MM.1S (cell line): Measurements from ENCODE around the gene FYB1.

Source experiments
- DNase-seq: peaks from one replicate; pipeline ENCODE4 v3.0.0-alpha.2; 2015
- H2AFZ ChIP-seq: fragments of 300-600 bp; sonication (generic); 2 replicates; pipeline ENCODE4 v1.6.0; 2016; ENCODE audit warnings: antibody characterized with exemption, low read length
- H3F3A ChIP-seq: fragments of 300-600 bp; sonication (generic); 2 replicates; pipeline ENCODE4 v1.6.1; 2016; ENCODE audit warnings: mild to moderate bottlenecking, antibody characterized with exemption, low read length, moderate library complexity, mixed read lengths; ENCODE audit not compliant: insufficient read depth
- H3K27ac ChIP-seq: fragments of 300-600 bp; sonication (generic); 2 replicates; pipeline ENCODE4 v1.5.1; 2016; ENCODE audit warnings: mild to moderate bottlenecking, low read length
- H3K27me3 ChIP-seq: fragments of 300-600 bp; sonication (generic); replicated peaks from 2 replicates; pipeline ENCODE4 v1.6.0; 2016; ENCODE audit warnings: low read length; ENCODE audit not compliant: insufficient read depth
- H3K36me3 ChIP-seq: fragments of 300-600 bp; sonication (generic); replicated peaks from 2 replicates; pipeline ENCODE4 v1.6.1; 2016; ENCODE audit warnings: mild to moderate bottlenecking, low read length, mixed read lengths; ENCODE audit not compliant: insufficient read depth
- H3K4me1 ChIP-seq: fragments of 300-600 bp; sonication (generic); 2 replicates; pipeline ENCODE4 v1.6.1; 2016; ENCODE audit warnings: low read length, mixed read lengths
- H3K4me2 ChIP-seq: fragments of 300-600 bp; sonication (generic); 2 replicates; pipeline ENCODE4 v1.6.0; 2016; ENCODE audit warnings: low read depth, low read length
- H3K4me3 ChIP-seq: fragments of 300-600 bp; sonication (generic); 2 replicates; pipeline ENCODE4 v1.5.1; 2016; ENCODE audit warnings: low read length, mixed read lengths
- H3K79me2 ChIP-seq: fragments of 300-600 bp; sonication (generic); 2 replicates; pipeline ENCODE4 v1.6.1; 2016; ENCODE audit warnings: mixed run types, low read length, mixed read lengths
- H3K9ac ChIP-seq: fragments of 300-600 bp; sonication (generic); 2 replicates; pipeline ENCODE4 v1.6.1; 2016; ENCODE audit warnings: low read length, mixed read lengths
- H3K9me2 ChIP-seq: fragments of 300-600 bp; sonication (generic); replicated peaks from 2 replicates; pipeline ENCODE4 v1.6.1; 2016; ENCODE audit warnings: mild to moderate bottlenecking, low read length, mixed read lengths; ENCODE audit not compliant: insufficient read depth
- H3K9me3 ChIP-seq: fragments of 300-600 bp; sonication (generic); replicated peaks from 2 replicates; pipeline ENCODE4 v1.6.1; 2016; ENCODE audit warnings: mild to moderate bottlenecking, low read length, mixed read lengths; ENCODE audit not compliant: insufficient read depth
- H4K20me1 ChIP-seq: fragments of 300-600 bp; sonication (generic); 2 replicates; pipeline ENCODE4 v1.6.1; 2016; ENCODE audit warnings: mild to moderate bottlenecking, low read length, moderate library complexity, mixed read lengths; ENCODE audit not compliant: insufficient read depth
- EZH2 ChIP-seq: fragments of 300-600 bp; sonication (generic); optimal IDR thresholded peaks from 2 replicates; pipeline ENCODE3; 2017; ENCODE audit warnings: low read depth, mild to moderate bottlenecking, antibody characterized with exemption, low read length, mixed read lengths
- EZH2phosphoT487 ChIP-seq: fragments of 300-600 bp; sonication (generic); IDR thresholded peaks from 2 replicates; pipeline ENCODE4 v1.6.1; 2018; ENCODE audit warnings: antibody characterized with exemption, low read length
- TF ChIP-seq, protein P1 (sequence below): fragments of 300-600 bp; sonication (generic); IDR thresholded peaks from 2 replicates; pipeline ENCODE4 v1.5.1; 2016; ENCODE audit warnings: antibody characterized with exemption, low read length, mixed read lengths

The FYB1 gene

DNA sequence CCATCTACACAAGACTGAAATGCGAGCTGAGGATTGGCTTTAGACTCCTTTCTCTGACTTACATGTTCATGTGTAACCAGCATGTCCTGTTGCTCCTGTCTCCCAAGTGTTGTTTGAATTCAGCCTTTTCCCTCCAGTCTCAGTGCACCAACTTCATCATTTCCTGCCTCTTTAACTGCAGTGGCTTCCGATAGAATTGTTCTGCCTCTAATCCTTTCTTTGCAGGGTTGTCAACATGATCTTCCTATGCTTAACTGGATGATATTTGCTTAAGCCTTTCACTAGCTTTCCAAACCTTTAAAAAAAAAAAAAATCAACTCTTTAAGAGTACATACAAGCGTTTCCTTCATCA lies 6.7 kb upstream of the FYB1 start:
- Histone ChIP-seq H3K36me3 (no peaks in the 10 kb centered on the region), H3K27ac (no peak overlapping the region), H3K4me1 (peaks cover 11% of the 10 kb centered on the region)

DNA sequence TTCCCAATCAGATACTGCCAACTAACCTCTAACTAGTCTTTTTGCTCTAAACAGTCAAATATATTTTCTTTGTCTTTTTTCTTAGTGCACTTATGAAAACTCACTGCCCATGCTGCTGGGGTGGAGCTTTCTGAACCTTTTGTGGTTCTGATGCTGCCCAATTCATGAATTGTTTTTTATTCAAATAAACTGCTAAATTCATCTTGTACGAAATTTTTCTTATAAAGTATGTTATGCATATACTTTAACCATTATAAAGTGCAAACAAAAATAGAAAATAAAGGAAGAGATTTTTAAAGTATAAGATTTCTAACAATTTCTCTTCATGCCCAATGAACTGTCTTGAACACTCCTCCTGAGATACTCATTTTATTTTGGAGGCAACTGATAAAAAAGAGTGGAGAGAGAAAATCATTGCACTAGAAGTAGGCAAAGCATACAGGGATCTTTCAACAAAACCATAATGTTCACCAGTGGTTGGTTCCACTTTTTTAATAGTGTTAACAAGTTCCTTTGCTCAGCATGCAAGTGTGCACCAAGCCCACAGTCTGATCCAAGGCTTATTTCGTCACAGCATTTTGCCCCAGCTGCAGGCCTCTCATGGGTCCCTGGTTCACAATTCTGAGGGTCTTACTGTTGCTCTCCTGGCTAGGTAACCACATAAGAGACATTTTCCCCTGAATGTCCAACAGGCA lies 6.2 kb upstream of the FYB1 start:
- no peak overlapping the region for H3K4me3 ChIP-seq
- H3K4me1 ChIP-seq: peaks cover 6% of the 10 kb centered on the region; the same call in 1 of the 2 replicates
- H3K79me2 ChIP-seq: no peaks in the 10 kb centered on the region
- H2AFZ ChIP-seq: no peak overlapping the region
- no peaks in the 10 kb centered on the region for H3K9me3 ChIP-seq
- H3K27ac ChIP-seq: no peak overlapping the region
- no peaks in the 10 kb centered on the region for H3F3A ChIP-seq
- no peaks in the 10 kb centered on the region for H3K27me3 ChIP-seq
- DNase-seq: no peak
- no peaks in the 10 kb centered on the region for H3K9me2 ChIP-seq
- H4K20me1 ChIP-seq: no peaks in the 10 kb centered on the region
- no peaks in the 10 kb centered on the region for H3K36me3 ChIP-seq
- TF ChIP-seq EZH2phosphoT487 (no peak), EZH2 (no peak)
- TF ChIP-seq, protein P1, sequence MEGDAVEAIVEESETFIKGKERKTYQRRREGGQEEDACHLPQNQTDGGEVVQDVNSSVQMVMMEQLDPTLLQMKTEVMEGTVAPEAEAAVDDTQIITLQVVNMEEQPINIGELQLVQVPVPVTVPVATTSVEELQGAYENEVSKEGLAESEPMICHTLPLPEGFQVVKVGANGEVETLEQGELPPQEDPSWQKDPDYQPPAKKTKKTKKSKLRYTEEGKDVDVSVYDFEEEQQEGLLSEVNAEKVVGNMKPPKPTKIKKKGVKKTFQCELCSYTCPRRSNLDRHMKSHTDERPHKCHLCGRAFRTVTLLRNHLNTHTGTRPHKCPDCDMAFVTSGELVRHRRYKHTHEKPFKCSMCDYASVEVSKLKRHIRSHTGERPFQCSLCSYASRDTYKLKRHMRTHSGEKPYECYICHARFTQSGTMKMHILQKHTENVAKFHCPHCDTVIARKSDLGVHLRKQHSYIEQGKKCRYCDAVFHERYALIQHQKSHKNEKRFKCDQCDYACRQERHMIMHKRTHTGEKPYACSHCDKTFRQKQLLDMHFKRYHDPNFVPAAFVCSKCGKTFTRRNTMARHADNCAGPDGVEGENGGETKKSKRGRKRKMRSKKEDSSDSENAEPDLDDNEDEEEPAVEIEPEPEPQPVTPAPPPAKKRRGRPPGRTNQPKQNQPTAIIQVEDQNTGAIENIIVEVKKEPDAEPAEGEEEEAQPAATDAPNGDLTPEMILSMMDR: no peak
- no peak overlapping the region for H3K4me2 ChIP-seq
- no peak overlapping the region for H3K9ac ChIP-seq

More for the DNA sequence above, 6.7 kb upstream of the FYB1 start:
- H3K9me3 ChIP-seq: no peaks in the 10 kb centered on the region
- H4K20me1 ChIP-seq: no peaks in the 10 kb centered on the region
- DNase-seq: no peak
- no peak overlapping the region for H2AFZ ChIP-seq
- no peaks in the 10 kb centered on the region for H3K27me3 ChIP-seq
- H3F3A ChIP-seq: no peaks in the 10 kb centered on the region
- no peak overlapping the region for H3K4me2 ChIP-seq
- TF ChIP-seq EZH2 (no peak), EZH2phosphoT487 (no peak)
- TF ChIP-seq, protein P1: no peak
- H3K79me2 ChIP-seq: no peaks in the 10 kb centered on the region
- no peak overlapping the region for H3K4me3 ChIP-seq
- no peaks in the 10 kb centered on the region for H3K9me2 ChIP-seq
- H3K9ac ChIP-seq: no peak overlapping the region

GRCh38 chr5:39224196-39224761 lies 4.9 kb upstream of the FYB1 start:
- Histone ChIP-seq H3K4me1 (no peaks in the 10 kb centered on the region), H3K79me2 (no peaks in the 10 kb centered on the region), H3K36me3 (no peaks in the 10 kb centered on the region), H2AFZ (no peak overlapping the region), H3F3A (no peaks in the 10 kb centered on the region), H3K4me3 (no peak overlapping the region), H3K9ac (no peak overlapping the region), H3K27ac (no peak overlapping the region), H3K4me2 (no peak overlapping the region), H3K9me2 (no peaks in the 10 kb centered on the region), H4K20me1 (no peaks in the 10 kb centered on the region), H3K27me3 (no peaks in the 10 kb centered on the region), H3K9me3 (no peaks in the 10 kb centered on the region)
- no peak for TF ChIP-seq EZH2phosphoT487
- TF ChIP-seq, protein P1: no peak
- no peak for TF ChIP-seq EZH2
- no peak for DNase-seq
